Measurements from ENCODE around the gene MAPRE2. TPM values are rescaled to one million over a fixed set of nuclear protein-coding genes. Genes with fewer than 3 reads are reported as not detected.

The MAPRE2 gene
- total RNA-seq, 1 experiment from 2014 or later = 29.4 TPM

DNA sequence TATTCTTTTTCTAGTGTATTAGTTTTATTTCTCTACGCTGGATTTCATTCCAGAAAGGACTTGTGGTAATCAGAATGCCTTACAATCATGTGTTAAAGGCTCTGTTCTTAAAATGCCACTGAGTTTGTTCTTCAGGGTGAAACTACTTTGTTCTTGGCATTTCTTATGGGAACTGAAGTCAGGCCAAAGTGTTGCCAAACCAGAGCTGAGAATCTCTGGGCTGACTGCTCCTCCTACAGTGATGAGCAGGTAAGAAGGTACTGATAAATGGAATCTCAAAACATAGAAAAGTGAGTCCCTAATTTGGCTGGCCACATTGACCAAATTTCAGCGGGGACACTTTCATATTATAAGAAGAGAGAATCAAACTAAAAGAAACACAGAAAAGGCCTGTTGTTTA is 144.6 kb downstream of the MAPRE2 start:
- Histone ChIP-seq H2BK15ac (ENCODE audit: low read depth, low read length) (no peak overlapping the region), H2AK5ac (ENCODE audit: insufficient read length, low read length) (no peak overlapping the region), H3K27ac (ENCODE audit: insufficient read length, low read depth, low read length) (no peak overlapping the region), H2BK20ac (ENCODE audit: low read depth, low read length, poor library complexity, severe bottlenecking) (no peak overlapping the region), H3K4me1 (ENCODE audit: insufficient read depth, low read length) (peaks cover 5% of the 10 kb centered on the region), H2BK120ac (ENCODE audit: low read depth, low read length, poor library complexity, severe bottlenecking) (no peak overlapping the region), H3K9ac (ENCODE audit: extremely low read depth, insufficient read length, low read length) (no peak overlapping the region), H3K9me3 (ENCODE audit: control insufficient read depth, low read depth, low read length) (no peaks in the 10 kb centered on the region), H3K56ac (ENCODE audit: insufficient read length, low read depth, low read length) (no peak overlapping the region), H3K4me2 (ENCODE audit: insufficient read depth, insufficient read length, low read length) (no peak overlapping the region), H3K23me2 (ENCODE audit: insufficient read length, low read depth, low read length, poor library complexity, severe bottlenecking) (no peaks in the 10 kb centered on the region), H4K5ac (ENCODE audit: insufficient read length, low read depth, low read length) (no peak overlapping the region), H3K18ac (ENCODE audit: insufficient read length, low read depth, low read length) (no peak overlapping the region), H2BK12ac (ENCODE audit: insufficient read length, low read depth, low read length) (no peak overlapping the region), H3K79me1 (ENCODE audit: insufficient read depth, low read depth, low read length, poor library complexity, severe bottlenecking) (no peaks in the 10 kb centered on the region), H3T11ph (ENCODE audit: low read length) (no peak overlapping the region), H3K79me2 (ENCODE audit: insufficient read depth, low read length) (no peaks in the 10 kb centered on the region), H2AFZ (ENCODE audit: low read length) (no peak overlapping the region), H2BK5ac (ENCODE audit: insufficient read length, low read length) (no peak overlapping the region), H3K14ac (ENCODE audit: insufficient read depth, low read length) (no peak overlapping the region), H3K4ac (ENCODE audit: low read depth, low read length) (no peak overlapping the region), H3K23ac (ENCODE audit: insufficient read length, low read depth, low read length) (no peak overlapping the region), H4K8ac (replicated peaks; ENCODE audit: insufficient read length, low read depth, low read length) (no peak overlapping the region), H3K27me3 (ENCODE audit: insufficient read depth, low read length) (no peaks in the 10 kb centered on the region), H4K91ac (ENCODE audit: insufficient read length, low read depth, low read length) (no peak overlapping the region), H4K20me1 (ENCODE audit: control insufficient read depth, insufficient read depth, insufficient read length) (no peaks in the 10 kb centered on the region)
- no peaks in the 10 kb centered on the region for H3K9me3 Mint-ChIP-seq
- H3K27me3 Mint-ChIP-seq (ENCODE audit: low read depth) = no peaks in the 10 kb centered on the region
- DNase-seq = no peak
- no peak overlapping the region for H3K4me3 Mint-ChIP-seq
- TF ChIP-seq CTCF (conservative IDR thresholded peaks at IDR 0.05) = peak; percentile 24; the same call in 1 of the 3 replicates
- peaks cover 46% of the 10 kb centered on the region in 2 experiments for H3K4me1 Mint-ChIP-seq
- no CpG with 5 or more reads among the region's 2 CpGs for WGBS (ENCODE audit: extremely low coverage, insufficient read length, low lambda C conversion rate)
- H3K27ac Mint-ChIP-seq = no peak overlapping the region
- H3K36me3 Mint-ChIP-seq (ENCODE audit: insufficient read depth in 1 of 3, low read depth in 3 of 3) = no peaks in the 10 kb centered on the region

Data from H9 (cell line).